T-helper 1 cell (primary cell): ENCODE measurements around the gene CD247.
"Not testable (repeated sequence)": the region's sequence is repeated elsewhere in the genome, so short reads cannot be mapped to it uniquely, and the experiment has no call there.

Source experiments
- DNase-seq, 5 donors: peaks; one replicate each; pipeline ENCODE4 v3.0.0-alpha.2; 2012 to 2020
- total RNA-seq, 4 donors: gene quantifications; one replicate each; lab custom pipeline; 2026; lab: John Stamatoyannopoulos, UW

The CD247 gene
- total RNA-seq, result 281 to 418 (median 367) reads per million in 4 donors

GRCh38 chr1:167518331-167518700 lies at the start of gene CD247:
TSS of gene CD247 (minus strand) at chr1:167518529. CDS start at chr1:167518465, 64 bp downstream.
- DNase-seq, result peak; percentile 57 to 84 (median 71)

GRCh38 chr1:167567663-167568062 lies 49.3 kb upstream of the CD247 start:
- no peak for DNase-seq

DNA sequence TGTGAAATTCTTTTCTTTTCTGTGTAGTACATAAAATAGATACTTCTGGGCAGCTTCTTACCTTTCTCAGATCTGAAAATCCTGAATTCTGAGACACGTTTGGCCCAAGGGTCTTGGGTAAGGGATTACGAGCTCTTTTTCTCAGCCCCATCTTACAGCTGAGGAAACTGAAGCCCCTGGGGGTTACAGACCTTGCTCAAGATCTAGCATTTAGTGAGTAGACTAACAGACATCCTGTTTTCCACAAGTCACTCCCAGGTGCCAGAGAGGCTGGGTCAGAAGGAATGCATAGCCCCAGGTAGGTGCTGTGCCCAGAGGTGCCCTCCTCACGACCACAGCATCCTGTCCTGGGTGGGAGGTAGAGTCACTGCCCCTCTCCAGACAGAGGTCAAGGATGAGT lies 48.4 kb upstream of the CD247 start:
- DNase-seq, result no peak

GRCh38 chr1:167565922-167566321 lies 47.6 kb upstream of the CD247 start:
- DNase-seq, result no peak

GRCh38 chr1:167564612-167565270 lies 46.4 kb upstream of the CD247 start:
- DNase-seq, result peak in 1 of 5 donors; percentile 33

- DNase-seq, result no peak
These were observed 45.4 kb upstream of the CD247 start for GRCh38 chr1:167563579-167564246.

GRCh38 chr1:167562702-167563101 lies 44.4 kb upstream of the CD247 start:
- DNase-seq, result no peak

DNA sequence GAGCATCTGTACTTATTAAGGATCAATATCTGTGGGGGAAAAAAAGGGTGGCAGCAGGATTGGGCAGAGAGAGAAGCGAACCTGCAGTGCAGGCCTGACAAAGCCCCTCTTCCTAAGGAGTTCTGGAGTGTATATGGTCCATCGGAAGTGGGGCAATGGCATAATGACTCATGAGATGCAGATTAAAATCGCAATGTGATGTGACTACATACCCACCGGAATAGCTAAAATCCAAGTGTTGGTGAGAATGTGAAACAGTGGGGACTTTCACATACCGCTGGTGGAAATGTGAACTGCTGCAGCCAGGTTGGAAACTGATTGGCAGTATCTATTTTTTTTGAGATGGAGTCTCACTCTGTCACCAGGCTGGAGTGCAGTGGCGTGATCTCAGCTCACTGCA lies 43.4 kb upstream of the CD247 start:
- no peak for DNase-seq

- DNase-seq, result peak; percentile 39 to 71 (median 58)
These were observed 37.8 kb upstream of the CD247 start for GRCh38 chr1:167555971-167556714.

DNA sequence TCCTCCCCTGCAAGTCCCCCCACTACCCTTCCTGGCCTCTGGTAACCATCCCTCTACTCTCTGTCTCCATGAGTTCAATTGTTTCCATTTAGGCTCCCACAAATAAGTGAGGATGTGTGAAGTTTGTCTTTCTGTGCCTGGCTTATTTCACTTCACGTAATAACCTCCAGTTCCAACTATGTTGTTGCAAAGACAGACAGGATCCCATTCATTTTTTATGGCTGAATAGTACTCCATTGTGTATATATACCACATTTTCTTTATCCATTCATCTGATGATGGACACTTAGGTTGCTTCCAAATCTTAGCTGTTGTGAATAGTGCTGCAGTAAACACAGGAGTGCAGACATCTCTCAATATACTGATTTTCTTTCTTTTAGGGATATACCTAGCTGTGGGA lies 36.7 kb upstream of the CD247 start:
- not testable (repeated sequence) for DNase-seq

DNA sequence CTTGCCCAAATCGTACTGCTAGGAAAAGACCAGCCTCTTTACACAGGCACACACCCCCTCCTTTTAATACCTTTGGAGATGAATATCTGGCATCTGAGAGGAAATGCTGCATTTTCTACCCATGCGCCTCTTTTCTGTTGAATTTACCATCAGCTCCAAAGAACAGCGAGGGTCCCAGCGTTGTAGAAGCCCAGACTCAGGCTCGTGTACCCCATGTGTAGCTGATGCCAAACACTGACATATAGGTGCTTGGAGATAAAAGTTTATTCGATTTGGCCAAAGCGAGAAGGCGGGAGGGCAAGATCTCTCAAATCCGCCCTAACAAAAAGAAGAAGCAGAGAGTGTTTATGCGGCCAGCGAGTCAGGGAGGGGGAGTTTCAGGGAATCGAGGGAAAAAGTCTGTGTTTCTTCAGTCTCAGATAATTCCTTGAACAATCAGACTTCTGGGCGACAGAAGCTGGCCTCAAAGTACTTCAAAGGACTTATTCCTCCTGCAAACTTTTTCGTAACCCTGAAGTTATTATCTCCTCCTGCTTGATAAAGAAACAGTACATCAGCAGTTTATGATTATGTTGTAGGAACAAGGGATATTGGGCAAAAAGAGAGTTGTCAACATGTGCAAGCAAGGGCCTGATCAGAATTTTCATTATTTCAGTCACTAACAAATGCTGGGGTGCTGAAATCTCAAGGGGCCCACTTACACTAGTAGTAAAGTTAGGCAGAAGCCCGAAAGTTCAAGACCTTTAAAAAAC lies 35.9 kb upstream of the CD247 start:
- no peak for DNase-seq

DNA sequence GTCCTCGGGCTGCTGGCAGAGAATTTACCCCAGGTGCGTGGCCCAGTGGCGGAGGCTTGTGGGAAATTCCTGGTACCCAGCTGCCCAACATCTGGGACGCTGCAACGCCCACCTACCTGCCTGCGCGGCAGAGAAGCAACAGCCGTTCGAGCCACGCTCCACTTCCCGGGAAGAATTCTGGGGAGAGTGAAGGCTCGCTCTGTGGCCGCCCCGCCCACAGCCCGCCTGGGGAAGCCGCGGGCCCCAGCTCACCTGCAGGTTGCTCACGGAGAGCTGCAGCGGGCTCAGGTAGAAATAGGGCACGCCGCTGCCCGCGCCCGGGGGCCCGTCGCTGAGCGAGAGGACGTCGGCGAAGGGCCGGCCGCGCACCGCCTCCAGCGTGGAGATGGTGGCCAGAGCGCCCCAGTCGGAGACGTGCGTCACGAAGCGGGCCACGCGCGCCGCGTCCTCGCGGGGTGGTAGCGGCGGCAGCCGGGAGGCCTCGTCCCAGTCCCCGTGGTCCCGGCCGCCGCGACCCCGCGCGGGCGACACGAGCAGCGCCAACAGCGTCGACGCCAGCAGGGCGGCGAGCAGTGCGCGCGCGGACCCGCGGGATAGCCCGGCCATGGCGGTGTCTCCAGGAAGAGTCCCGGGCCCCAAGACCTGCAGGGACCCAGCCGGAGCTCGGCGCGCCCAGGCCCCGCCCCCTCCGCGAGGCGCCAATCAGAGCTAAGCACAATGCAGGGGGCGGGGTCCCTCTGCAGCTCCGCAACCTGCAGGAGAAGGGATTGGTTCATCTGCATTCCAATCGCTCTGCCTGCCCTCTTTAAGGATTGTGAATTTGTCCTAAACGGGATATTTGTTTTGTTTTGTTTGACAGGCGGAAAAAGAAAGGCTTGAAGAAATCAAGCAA lies 35.1 kb upstream of the CD247 start, which contains the start of gene CREG1:
Gene CREG1, minus strand, starts transcription at position 627 of the 892 bp plus-strand sequence.
- peak; percentile 81 to 89 (median 86) for DNase-seq

DNA sequence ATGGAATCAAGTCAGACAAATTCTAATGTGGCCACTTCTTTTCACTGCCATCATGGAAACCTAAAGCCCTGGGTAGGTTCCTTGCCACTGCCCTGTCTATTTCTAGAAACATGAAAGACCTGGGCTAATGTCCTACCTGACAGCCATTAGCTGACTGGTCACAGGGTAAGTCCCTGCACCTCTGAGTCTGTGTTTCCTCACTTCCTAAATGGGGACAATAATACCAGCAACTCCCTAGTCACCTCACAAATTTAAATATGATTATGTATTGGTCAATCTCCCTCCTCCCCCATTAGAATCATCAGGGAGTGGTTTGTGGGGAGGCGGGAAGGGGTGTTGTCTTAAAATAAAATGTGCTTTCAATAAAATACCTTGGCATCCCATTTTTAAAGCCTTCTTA lies 33.0 kb upstream of the CD247 start:
- no peak for DNase-seq

- DNase-seq, result no peak
These were observed 30.0 kb upstream of the CD247 start for GRCh38 chr1:167548059-167548932.

GRCh38 chr1:167546935-167547334 lies 28.6 kb upstream of the CD247 start:
- no peak for DNase-seq

- DNase-seq, result no peak
These were observed 27.0 kb upstream of the CD247 start for GRCh38 chr1:167545349-167545748.

DNA sequence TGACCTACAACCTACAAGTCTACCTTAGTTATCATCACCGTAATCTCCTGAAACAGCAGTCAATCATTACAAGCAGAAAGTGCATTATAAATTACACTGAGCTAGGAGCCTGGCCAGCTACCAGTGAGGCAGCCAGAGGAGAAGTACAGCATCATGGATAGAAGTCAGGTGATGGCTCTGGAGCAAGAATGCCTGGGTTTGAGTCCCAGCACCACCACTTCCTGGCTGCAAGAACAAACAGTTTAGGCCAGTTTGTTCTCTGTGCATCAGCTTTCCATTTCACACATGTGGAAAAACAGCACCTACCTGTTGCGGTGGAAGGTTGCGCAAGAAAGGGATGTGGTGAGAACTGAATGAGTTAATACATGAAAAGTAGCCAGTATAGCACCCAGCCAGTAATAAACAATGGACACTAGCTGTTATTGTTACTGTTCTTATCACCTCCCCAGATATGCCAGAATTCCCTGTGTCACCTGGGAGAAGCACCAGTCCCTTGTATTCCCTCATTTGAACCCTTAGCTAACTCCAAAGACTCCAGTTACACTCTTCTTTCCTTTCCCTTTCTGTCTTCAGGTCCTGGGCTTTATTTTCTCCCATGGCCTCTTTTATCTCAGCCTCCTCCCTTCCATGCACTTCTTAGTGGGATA lies 26.2 kb upstream of the CD247 start:
- peak in 1 of 5 donors; percentile 53 for DNase-seq

DNA sequence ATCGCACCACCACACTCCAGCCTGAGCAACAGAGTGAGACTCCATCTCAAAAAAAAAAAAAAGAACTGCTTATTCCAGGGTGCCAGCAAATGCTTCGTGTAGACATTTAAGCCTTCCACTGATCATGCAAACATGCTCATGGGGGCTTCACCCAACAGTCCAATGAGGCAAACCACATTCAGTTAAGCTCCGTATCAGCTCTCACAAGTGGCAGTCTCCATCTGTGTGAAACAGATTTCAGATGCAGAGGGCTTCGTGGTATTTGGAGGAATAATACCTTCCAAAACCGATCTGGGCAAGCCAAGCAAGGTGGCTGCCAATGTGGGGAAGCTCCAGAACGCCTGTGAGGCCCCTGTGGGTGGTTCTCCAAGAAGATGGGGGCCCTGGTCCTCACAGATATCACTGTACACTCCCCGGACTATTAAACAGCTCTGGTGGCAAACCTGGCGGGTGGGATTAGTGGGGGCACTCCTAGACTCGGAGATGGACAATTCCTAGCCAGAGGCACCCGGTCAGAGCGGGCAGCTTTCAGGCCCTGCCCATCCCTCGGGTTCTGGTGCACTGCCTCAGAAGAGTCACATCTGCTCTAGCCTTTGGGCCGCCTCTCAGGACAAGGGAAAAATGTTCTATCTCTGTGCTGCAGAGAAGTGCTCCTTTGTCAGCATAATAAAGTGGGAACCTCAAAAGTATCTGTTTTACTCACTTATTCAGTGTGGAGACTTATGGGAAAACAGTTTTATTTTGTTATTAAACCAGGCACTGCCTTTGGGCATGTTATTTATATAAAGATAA lies 25.1 kb upstream of the CD247 start:
- DNase-seq, result no peak
